Ovary (tissue), 3 donors: Measurements from ENCODE around the gene CD2.

Experiments
- EP300 ChIP-seq: sonication (generic); formaldehyde crosslinking; IDR thresholded peaks from one replicate; pipeline ENCODE4 v1.6.1; 2017; ENCODE audit warnings: antibody characterized with exemption
- POLR2A ChIP-seq: fragments of 450-650 bp; IDR thresholded peaks from one replicate; pipeline ENCODE4 v1.6.1; 2017; ENCODE audit warnings: antibody characterized with exemption, mild to moderate bottlenecking, moderate library complexity
- TF ChIP-seq, protein P1 (sequence below), 3 donors: fragments of 450-650 bp in 2 of 3; fragments of 200-600 bp in 1 of 3; IDR thresholded peaks; one replicate each; pipeline versions ENCODE4 v1.5.1 to v1.8.0; 2016 to 2022; ENCODE audit warnings: antibody characterized with exemption in 3 of 3, mild to moderate bottlenecking in 1 of 3
- donor health status: DM: no; HTN: no; CAD: no.

- TF ChIP-seq, protein P1, sequence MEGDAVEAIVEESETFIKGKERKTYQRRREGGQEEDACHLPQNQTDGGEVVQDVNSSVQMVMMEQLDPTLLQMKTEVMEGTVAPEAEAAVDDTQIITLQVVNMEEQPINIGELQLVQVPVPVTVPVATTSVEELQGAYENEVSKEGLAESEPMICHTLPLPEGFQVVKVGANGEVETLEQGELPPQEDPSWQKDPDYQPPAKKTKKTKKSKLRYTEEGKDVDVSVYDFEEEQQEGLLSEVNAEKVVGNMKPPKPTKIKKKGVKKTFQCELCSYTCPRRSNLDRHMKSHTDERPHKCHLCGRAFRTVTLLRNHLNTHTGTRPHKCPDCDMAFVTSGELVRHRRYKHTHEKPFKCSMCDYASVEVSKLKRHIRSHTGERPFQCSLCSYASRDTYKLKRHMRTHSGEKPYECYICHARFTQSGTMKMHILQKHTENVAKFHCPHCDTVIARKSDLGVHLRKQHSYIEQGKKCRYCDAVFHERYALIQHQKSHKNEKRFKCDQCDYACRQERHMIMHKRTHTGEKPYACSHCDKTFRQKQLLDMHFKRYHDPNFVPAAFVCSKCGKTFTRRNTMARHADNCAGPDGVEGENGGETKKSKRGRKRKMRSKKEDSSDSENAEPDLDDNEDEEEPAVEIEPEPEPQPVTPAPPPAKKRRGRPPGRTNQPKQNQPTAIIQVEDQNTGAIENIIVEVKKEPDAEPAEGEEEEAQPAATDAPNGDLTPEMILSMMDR (IDR thresholded peaks at IDR 0.05) = no peak
- TF ChIP-seq EP300 (no peak), POLR2A (no peak)
These were observed 41.2 kb downstream of the CD2 start for GRCh38 chr1:116795482-116795829.
